Esophagus squamous epithelium (tissue), 5 donors: Measurements from ENCODE around the gene GTF2IRD1. TPM values are rescaled to one million over a fixed set of nuclear protein-coding genes. Genes with fewer than 3 reads are reported as not detected.

ENCODE experiments used
- DNase-seq: peaks from one replicate; lab custom pipeline; 2025; lab: John Stamatoyannopoulos, UW
- H3K27ac ChIP-seq, 4 donors: fragments of 200-600 bp; sonication (generic); one replicate each; pipeline ENCODE4 v1.5.1; 2016 to 2019; ENCODE audit warnings: mild to moderate bottlenecking in 1 of 4
- H3K27me3 ChIP-seq, 4 donors: fragments of 200-600 bp; sonication (generic); 1 replicate in 3 of 4; 2 replicates in 1 of 4; pipeline versions ENCODE4 v1.5.1 to v1.6.0; 2017 to 2021; ENCODE audit warnings: antibody characterized with exemption in 1 of 4
- H3K36me3 ChIP-seq, 3 donors: fragments of 200-600 bp; sonication (generic); one replicate each; pipeline ENCODE4 v1.5.1; 2016 to 2019
- H3K4me1 ChIP-seq, 3 donors: fragments of 200-600 bp; sonication (generic); one replicate each; pipeline ENCODE4 v1.5.1; 2017 to 2019
- H3K4me3 ChIP-seq, 4 donors: fragments of 200-600 bp; sonication (generic); 1 replicate in 3 of 4; 2 replicates in 1 of 4; pipeline ENCODE4 v1.5.1; 2016 to 2019; ENCODE audit warnings: mild to moderate bottlenecking in 2 of 4, moderate library complexity in 1 of 4
- H3K9me3 ChIP-seq, 3 donors: fragments of 200-600 bp; sonication (generic); one replicate each; pipeline ENCODE4 v1.5.1; 2016 to 2019
- POLR2A ChIP-seq, 4 donors: fragments of 450-650 bp; IDR thresholded peaks; one replicate each; pipeline ENCODE4 v1.6.1; 2017; ENCODE audit warnings: antibody characterized with exemption in 4 of 4, mild to moderate bottlenecking in 4 of 4, moderate library complexity in 3 of 4
- WGBS, 2 donors: methylation state at CpG; one replicate each; pipeline ENCODE4 v1.1.5; 2018; 5-methylcytosine and 5-hydroxymethylcytosine counted together
- intact Hi-C: fragments of 100-400 bp; cut with DNase I; formaldehyde crosslinking; loops from one replicate; pipeline ENCODE4 v1.15.0; 2022
- total RNA-seq, 4 donors: library from RNA; depleted of rRNA; stranded (reverse); fragments of >200 nt; gene quantifications; one replicate each; pipeline ENCODE4 v1.1.0, GENCODE V29; 2016
- TF ChIP-seq, protein P1 (sequence below), 6 experiments: fragments of 450-650 bp in 4 of 6; fragments of 200-600 bp in 2 of 6; sonication (generic) in 2 of 6; IDR thresholded peaks; one replicate each; pipeline ENCODE4 v1.5.1; 2016 to 2019; ENCODE audit warnings: antibody characterized with exemption in 6 of 6, mild to moderate bottlenecking in 4 of 6, moderate library complexity in 4 of 6
- donor health status: DM: yes; HTN: yes; CAD: no.

GTF2IRD1 gene
- total RNA-seq, 4 donors from 2014 or later = 26.8 to 35.6 (median 28.5) TPM

DNA sequence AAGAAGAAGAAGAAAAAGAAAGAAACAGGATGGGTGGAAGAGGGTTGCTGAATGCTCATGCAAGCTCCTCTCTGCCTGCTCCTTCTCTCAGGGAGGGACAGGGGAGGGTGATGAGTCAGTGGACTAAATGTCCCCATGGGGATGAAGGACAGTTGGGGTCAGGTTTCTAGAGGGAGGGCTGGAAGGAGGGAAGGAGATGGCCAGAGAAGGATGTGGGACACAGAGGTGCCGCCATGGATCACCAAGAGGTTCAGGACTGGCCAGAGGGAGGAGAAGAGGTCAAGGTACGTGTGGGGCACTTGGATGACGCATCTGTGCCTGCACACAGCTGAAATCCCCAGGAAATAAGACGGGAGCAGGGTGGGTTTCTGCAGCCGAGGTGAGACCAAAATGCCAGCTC lies 115.0 kb downstream of the GTF2IRD1 start:
- TF ChIP-seq, protein P1, sequence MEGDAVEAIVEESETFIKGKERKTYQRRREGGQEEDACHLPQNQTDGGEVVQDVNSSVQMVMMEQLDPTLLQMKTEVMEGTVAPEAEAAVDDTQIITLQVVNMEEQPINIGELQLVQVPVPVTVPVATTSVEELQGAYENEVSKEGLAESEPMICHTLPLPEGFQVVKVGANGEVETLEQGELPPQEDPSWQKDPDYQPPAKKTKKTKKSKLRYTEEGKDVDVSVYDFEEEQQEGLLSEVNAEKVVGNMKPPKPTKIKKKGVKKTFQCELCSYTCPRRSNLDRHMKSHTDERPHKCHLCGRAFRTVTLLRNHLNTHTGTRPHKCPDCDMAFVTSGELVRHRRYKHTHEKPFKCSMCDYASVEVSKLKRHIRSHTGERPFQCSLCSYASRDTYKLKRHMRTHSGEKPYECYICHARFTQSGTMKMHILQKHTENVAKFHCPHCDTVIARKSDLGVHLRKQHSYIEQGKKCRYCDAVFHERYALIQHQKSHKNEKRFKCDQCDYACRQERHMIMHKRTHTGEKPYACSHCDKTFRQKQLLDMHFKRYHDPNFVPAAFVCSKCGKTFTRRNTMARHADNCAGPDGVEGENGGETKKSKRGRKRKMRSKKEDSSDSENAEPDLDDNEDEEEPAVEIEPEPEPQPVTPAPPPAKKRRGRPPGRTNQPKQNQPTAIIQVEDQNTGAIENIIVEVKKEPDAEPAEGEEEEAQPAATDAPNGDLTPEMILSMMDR (IDR thresholded peaks at IDR 0.05) = no peak
- no peak for TF ChIP-seq POLR2A (IDR thresholded peaks at IDR 0.05)
- H3K36me3 ChIP-seq = peaks cover 0 to 28% (median 0%) of the 10 kb centered on the region in 3 donors
- H3K27me3 ChIP-seq = no peaks in the 10 kb centered on the region
- H3K9me3 ChIP-seq = no peaks in the 10 kb centered on the region
- intact Hi-C loops = no loop called here
- no peak overlapping the region for H3K27ac ChIP-seq
- DNase-seq = no peak
- H3K4me3 ChIP-seq = no peak overlapping the region
- 59 to 72% methylated on average over 5 of the region's 5 CpGs for WGBS, 2 donors
- peaks cover 9 to 30% (median 12%) of the 10 kb centered on the region in 3 donors for H3K4me1 ChIP-seq

DNA sequence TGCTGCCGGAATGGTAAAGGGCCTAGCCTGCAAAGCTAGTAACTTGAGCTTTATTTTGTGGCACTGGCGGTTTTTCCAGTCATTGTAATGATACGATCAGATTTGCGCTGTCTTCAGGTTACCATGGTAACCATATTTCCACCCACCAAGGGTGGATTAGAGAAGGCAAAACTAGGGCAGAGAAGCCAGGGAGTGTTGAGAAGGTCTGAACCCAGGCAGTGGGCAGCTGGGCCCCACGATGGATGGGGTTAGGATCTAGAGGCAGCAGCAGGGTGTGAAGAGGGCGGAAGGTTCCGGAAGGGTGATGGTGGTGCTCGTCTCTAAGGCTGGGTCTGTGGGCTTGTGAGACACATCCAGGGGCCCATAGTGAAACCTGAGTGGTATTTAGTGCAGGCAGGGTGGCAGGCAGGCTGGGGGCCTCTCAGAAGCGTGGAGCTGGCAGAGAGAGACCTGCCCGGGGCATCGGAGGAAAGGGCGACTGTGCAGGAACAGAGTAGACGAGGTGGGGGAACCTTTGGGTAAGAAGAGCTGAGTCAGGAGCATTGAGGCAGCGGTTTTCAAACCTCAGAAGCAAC lies 115.9 kb downstream of the GTF2IRD1 start:
- DNase-seq = no peak
- no peaks in the 10 kb centered on the region for H3K27me3 ChIP-seq
- intact Hi-C loops = no loop called here
- H3K4me3 ChIP-seq = no peak overlapping the region
- TF ChIP-seq, protein P1 (IDR thresholded peaks at IDR 0.05) = no peak
- no peak for TF ChIP-seq POLR2A (IDR thresholded peaks at IDR 0.05)
- no peak overlapping the region for H3K27ac ChIP-seq
- peaks cover 0 to 19% (median 0%) of the 10 kb centered on the region in 3 donors for H3K36me3 ChIP-seq
- H3K4me1 ChIP-seq = peaks cover 11 to 39% (median 12%) of the 10 kb centered on the region in 3 donors
- WGBS, 2 donors = 80 to 81% methylated on average over 14 of the region's 14 CpGs
- H3K9me3 ChIP-seq = no peaks in the 10 kb centered on the region

DNA sequence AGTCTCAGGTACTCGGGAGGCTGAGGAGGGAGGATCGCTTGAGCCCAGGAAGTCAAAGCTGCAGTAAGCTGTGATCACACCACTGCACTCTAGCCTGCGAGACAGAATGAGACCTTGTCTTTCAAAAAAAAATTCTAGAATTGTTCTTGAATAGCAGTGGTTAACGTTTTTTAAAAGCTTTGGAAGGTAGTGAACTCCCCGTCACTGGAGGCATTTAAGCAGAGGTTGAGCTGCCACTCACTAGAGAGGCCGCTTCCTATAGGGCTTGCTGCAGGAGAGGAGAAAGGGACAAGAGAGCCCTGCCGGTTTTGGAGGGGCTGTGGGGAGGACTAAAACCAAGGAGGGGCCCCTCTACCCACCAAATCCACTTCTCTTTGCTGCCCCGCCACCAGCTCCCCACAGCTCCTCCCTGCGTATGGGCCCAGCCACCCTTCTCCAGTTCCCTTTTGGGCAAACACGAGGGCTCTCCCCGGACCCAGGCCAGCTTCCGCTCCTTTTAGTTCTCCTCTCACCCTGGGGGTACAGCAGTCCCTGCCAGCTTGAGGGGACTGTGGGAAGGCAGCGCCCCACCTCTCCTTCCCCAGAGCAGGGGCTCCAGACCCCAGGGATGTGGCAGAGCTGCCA lies 116.9 kb downstream of the GTF2IRD1 start:
- WGBS, 2 donors = 80 to 90% methylated on average over 8 to 12 of the region's 13 CpGs
- intact Hi-C loops = no loop called here
- Histone ChIP-seq H3K4me3 (no peak overlapping the region), H3K4me1 (peaks cover 16 to 48% (median 17%) of the 10 kb centered on the region in 3 donors), H3K27ac (no peak overlapping the region), H3K9me3 (no peaks in the 10 kb centered on the region), H3K36me3 (peaks cover 0 to 9% (median 0%) of the 10 kb centered on the region in 3 donors), H3K27me3 (no peaks in the 10 kb centered on the region)
- DNase-seq = no peak
- no peak for TF ChIP-seq POLR2A (IDR thresholded peaks at IDR 0.05)
- TF ChIP-seq, protein P1 (IDR thresholded peaks at IDR 0.05) = no peak

DNA sequence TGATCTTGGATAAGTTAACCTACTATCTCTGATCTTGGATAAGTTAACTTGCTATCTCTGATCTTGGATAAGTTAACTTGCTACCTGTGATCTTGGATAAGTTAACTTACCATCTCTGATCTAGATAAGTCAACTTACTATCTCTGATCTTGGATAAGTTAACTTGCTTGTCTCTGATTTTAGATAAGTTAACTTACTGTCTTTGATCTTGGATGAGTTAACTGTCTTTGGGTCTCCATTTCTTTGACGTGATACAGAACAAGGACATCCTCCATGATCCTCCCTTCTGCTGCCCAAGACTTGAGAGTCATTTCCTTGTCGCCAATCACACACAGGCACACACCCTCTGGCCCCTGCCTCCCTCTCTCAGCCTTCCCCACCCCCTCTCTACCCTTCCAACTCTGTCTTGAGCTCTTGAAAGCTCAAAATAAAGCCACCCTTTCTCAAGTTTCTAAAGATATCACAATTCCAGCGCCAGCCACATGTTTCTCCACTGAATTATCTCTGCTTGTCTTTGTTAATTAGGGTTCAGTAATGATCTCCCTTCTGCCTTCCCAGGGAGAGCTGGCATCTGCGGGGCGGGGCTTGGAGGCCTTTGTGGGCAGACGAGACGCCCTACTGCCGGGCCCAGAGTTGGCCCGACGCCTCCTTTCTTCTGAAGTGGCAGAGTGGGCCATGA lies 118.7 kb downstream of the GTF2IRD1 start:
- Histone ChIP-seq H3K4me3 (no peak overlapping the region), H3K27ac (peak overlapping the region; percentile 24 to 85 (median 62)), H3K27me3 (no peaks in the 10 kb centered on the region), H3K9me3 (no peaks in the 10 kb centered on the region), H3K36me3 (no peaks in the 10 kb centered on the region), H3K4me1 (peaks cover 17 to 57% (median 25%) of the 10 kb centered on the region in 3 donors)
- TF ChIP-seq, protein P1 (IDR thresholded peaks at IDR 0.05) = no peak
- no peak for TF ChIP-seq POLR2A (IDR thresholded peaks at IDR 0.05)
- no peak for DNase-seq
- WGBS, 2 donors = 52 to 54% methylated on average over 4 to 5 of the region's 10 CpGs
- intact Hi-C loops = no loop called here

DNA sequence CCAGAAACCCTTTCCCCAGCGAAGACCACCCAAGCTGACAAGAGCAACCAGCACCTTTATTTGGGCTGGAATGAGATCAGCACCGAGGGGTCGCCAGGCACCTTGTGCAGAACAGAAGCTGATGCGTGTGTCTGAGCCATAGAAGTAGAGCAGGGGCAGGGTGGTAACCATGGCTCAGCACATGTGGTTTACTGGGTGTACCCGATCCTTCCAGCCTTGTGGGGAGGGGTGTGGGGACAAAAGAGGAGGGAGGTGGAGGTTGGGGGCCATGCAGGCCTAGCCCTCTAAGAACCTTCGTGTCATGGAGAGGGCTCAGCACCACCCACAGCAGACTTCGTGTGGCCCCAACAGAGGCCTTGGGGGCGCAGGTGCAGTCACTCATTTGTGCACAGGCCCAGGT lies 119.8 kb downstream of the GTF2IRD1 start:
- intact Hi-C loops = no loop called here
- H3K4me1 ChIP-seq = peaks cover 17 to 62% (median 25%) of the 10 kb centered on the region in 3 donors
- no peaks in the 10 kb centered on the region for H3K36me3 ChIP-seq
- TF ChIP-seq POLR2A (IDR thresholded peaks at IDR 0.05) = no peak
- TF ChIP-seq, protein P1 (IDR thresholded peaks at IDR 0.05) = no peak
- no peaks in the 10 kb centered on the region for H3K9me3 ChIP-seq
- H3K27me3 ChIP-seq = no peaks in the 10 kb centered on the region
- DNase-seq = no peak
- peak overlapping the region in 3 of 4 donors; percentile 46 to 85 (median 78) for H3K27ac ChIP-seq
- WGBS, 2 donors = 64 to 87% methylated on average over 5 of the region's 8 CpGs
- H3K4me3 ChIP-seq = no peak overlapping the region
